Large intestine (tissue), 3 donors: ENCODE results near the gene DNAAF5. TPM values are rescaled to one million over a fixed set of nuclear protein-coding genes. Genes with fewer than 3 reads are reported as not detected.

Experiments
- DNase-seq, 2 donors: peaks; one replicate each; pipeline versions ENCODE4 v3.0.0 to v3.0.0-alpha.2; 2013
- H3K27ac ChIP-seq: one replicate; pipeline ENCODE4 v1.5.1; 2013; ENCODE audit warnings: low read length
- H3K27me3 ChIP-seq: 2 replicates; pipeline ENCODE4 v1.6.1; 2013; ENCODE audit warnings: low read length; ENCODE audit not compliant: control insufficient read depth, insufficient read depth
- H3K36me3 ChIP-seq: 2 replicates; pipeline ENCODE4 v1.6.1; 2013; ENCODE audit warnings: low read length; ENCODE audit not compliant: control insufficient read depth, insufficient read depth
- H3K4me1 ChIP-seq: one replicate; pipeline ENCODE4 v1.6.1; 2013; ENCODE audit warnings: low read length; ENCODE audit not compliant: control insufficient read depth, insufficient read depth
- H3K4me3 ChIP-seq: one replicate; pipeline ENCODE4 v1.5.1; 2013; ENCODE audit warnings: low read length
- H3K9me3 ChIP-seq: one replicate; pipeline ENCODE4 v1.6.1; 2013; ENCODE audit warnings: mild to moderate bottlenecking, low read depth, low read length, moderate library complexity; ENCODE audit not compliant: control insufficient read depth
- WGBS: methylation state at CpG from one replicate; pipeline ENCODE4 v1.1.5; 2013; ENCODE audit warnings: low lambda C conversion rate; ENCODE audit not compliant: insufficient coverage; 5-methylcytosine and 5-hydroxymethylcytosine counted together
- polyA plus RNA-seq: library from polyadenylated mRNA; unstranded; fragments of 120-200 nt; gene quantifications from one replicate; pipeline ENCODE4 v1.2.1, GENCODE V29; 2013

Gene DNAAF5
- polyA plus RNA-seq, 1 donor, result 26.8 TPM

DNA sequence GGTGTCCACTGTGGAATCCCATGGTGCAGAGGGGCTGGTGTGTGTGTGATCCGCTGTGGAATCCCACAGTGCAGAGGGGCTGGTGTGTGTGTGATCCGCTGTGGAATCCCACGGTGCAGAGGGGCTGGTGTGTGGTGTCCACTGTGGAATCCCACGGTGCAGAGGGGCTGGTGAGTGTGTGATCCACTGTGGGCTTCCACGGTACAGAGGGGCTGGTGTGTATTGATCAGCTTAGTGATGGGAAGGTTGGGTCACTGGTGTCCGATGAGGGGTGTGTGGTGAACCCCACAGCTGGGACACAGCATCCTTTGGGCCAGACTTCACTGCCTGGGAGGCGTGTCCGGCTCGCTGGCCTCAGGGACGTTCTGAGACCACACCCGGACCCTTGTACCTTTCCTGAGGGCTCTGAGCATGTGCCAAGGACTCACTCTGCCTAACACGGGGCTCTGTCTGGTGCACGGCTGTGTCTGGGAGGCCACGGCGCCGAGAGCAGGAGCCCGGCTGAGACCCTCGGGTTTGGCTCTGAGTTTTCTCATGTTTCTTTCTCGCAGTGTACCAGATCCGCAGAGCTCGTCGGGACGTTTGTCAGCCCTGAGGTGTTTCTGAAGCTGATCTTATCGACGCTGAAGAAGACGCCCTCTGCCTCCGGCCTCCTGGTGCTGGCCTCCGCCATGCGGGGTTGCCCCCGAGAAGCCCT is 29.9 kb downstream of the DNAAF5 start:
- H3K36me3 ChIP-seq, result peaks cover 79% of the 10 kb centered on the region
- no peak for DNase-seq
- no peaks in the 10 kb centered on the region for H3K27me3 ChIP-seq
- H3K9me3 ChIP-seq, result peaks cover 16% of the 10 kb centered on the region
- H3K4me1 ChIP-seq, result no peaks in the 10 kb centered on the region
- H3K4me3 ChIP-seq, result no peak overlapping the region
- 73% methylated on average over 3 of the region's 30 CpGs for WGBS
- no peak overlapping the region for H3K27ac ChIP-seq

DNA sequence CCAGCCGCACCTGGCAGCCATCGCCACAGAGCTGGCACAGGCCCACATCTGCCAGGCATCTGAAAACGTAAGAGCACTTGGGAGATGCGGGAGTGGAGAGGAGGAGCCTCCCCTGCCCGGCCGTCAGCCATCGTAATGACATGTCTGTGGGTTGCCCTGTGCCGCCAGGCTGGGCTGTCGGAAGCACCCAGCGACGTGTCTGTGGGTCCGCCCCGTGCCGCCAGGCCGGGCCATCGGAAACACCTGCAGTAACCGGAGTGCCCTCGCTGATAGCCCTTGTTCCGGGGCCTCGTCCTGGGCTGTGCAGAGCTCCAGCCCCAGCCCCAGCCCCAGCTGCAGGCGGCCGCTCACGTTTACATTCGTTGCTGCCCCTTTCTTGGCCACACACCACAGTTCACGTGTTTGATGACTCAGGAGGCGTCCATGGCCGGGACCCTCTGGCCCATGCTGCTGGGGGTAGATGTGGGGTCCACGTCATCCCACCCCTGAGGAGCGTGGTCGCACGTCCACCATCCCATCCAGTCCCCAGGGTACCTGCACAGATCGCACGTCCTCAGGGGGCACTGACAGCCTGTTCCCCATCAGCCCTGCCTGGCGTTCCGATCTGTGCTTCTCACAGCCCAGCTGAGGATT is 30.5 kb downstream of the DNAAF5 start:
- DNase-seq, result no peak

DNA sequence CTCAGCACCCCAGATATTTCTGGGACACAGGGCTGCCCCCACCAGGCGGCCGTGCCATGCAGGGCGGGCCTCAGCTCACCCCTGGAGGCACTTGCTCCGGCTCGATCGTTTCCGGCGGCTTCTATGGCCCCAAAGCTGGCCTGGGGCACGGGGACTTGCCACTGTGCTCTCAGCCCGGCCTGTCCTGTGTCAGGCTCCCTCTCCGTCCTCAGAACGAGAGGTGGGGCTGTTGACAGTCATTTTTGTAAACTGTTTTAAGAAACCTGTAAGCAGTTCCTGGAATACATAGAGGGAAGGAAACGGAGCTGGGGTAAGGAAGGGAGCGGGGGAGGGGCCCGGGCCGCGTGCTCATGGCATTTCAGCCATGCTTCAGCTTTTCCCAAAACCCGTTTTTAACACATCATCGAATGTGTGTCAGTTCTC is 31.3 kb downstream of the DNAAF5 start:
- no peaks in the 10 kb centered on the region for H3K27me3 ChIP-seq
- H3K27ac ChIP-seq, result no peak overlapping the region
- peaks cover 11% of the 10 kb centered on the region for H3K9me3 ChIP-seq
- peaks cover 79% of the 10 kb centered on the region for H3K36me3 ChIP-seq
- H3K4me1 ChIP-seq, result no peaks in the 10 kb centered on the region
- H3K4me3 ChIP-seq, result no peak overlapping the region
- no peak for DNase-seq
- WGBS, result no CpG with 5 or more reads among the region's 19 CpGs

More for the DNA sequence above, 30.5 kb downstream of the DNAAF5 start:
- Histone ChIP-seq H3K4me1 (no peaks in the 10 kb centered on the region), H3K9me3 (peaks cover 16% of the 10 kb centered on the region), H3K4me3 (no peak overlapping the region), H3K27ac (no peak overlapping the region), H3K27me3 (no peaks in the 10 kb centered on the region), H3K36me3 (peaks cover 81% of the 10 kb centered on the region)
- no CpG with 5 or more reads among the region's 35 CpGs for WGBS

DNA sequence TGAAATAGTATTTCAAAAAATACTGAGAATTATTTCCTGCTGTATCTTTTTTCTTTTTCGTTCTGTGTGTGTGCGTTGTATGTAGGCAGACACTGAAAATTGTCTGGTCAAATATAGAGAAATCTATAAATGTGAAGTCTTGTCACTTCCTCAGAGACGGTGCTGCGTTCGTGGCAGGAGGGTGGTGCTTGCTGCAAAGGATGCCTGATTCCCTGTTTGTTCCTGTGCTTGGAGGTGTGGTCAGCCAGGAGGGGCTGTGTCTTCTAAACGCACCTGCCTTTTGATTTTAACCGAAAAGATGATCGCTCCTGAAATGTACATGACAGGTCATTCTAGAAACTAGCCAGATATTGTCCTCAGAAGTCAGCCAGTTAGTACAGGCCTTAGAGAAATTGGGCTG is 33.1 kb downstream of the DNAAF5 start:
- no peaks in the 10 kb centered on the region for H3K27me3 ChIP-seq
- 100% methylated on average over 1 of the region's 8 CpGs for WGBS

DNA sequence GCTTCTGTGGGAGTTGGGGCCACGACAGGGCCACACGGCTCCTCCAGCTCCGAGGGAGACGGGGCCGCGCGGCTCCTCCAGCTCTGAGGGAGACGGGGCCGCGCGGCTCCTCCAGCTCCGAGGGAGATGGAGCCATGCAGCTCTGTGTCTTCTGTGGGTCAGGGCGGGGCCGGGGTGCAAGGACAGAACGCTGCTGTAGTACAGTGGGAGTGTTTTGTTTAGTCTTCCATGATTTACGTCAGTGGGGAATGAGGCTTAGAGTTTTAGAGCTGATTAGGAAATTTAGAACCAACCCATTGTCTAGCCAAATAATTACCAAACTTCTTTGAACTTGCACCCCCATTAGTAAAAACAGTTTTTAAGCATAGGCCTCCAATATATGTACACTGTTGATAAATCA is 33.5 kb downstream of the DNAAF5 start:
- Histone ChIP-seq H3K36me3 (peaks cover 83% of the 10 kb centered on the region), H3K4me3 (no peak overlapping the region), H3K27me3 (no peaks in the 10 kb centered on the region), H3K9me3 (peaks cover 11% of the 10 kb centered on the region), H3K27ac (no peak overlapping the region), H3K4me1 (no peaks in the 10 kb centered on the region)
- no peak for DNase-seq
- no CpG with 5 or more reads among the region's 16 CpGs for WGBS

More for the DNA sequence above, 33.1 kb downstream of the DNAAF5 start:
- Histone ChIP-seq H3K27ac (no peak overlapping the region), H3K36me3 (peaks cover 83% of the 10 kb centered on the region), H3K4me1 (no peaks in the 10 kb centered on the region), H3K4me3 (no peak overlapping the region), H3K9me3 (peaks cover 11% of the 10 kb centered on the region)
- DNase-seq, result no peak

DNA sequence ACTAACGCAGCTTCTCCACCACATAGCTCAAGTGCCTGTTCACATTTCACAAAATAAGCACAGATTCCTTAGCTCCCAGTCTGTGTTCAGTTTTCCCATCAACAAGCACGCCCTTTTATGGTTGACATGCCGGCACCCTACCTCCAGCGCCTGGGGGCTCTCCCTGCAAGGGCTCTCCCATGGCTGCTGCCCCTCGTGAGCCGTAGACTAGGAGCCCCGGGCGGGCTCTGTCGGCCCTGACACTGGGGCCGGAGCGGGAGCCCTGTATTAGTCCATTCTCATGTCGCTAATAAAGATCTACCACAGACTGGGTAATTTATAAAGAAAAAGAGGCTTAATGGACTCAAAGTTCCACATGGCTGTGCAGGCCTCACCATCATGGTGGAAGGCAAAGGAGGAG is 34.6 kb downstream of the DNAAF5 start:
- Histone ChIP-seq H3K4me1 (no peaks in the 10 kb centered on the region), H3K4me3 (no peak overlapping the region), H3K36me3 (peaks cover 85% of the 10 kb centered on the region), H3K27me3 (no peaks in the 10 kb centered on the region), H3K27ac (no peak overlapping the region), H3K9me3 (peaks cover 11% of the 10 kb centered on the region)
- WGBS, result 100% methylated on average over 2 of the region's 12 CpGs
- no peak for DNase-seq

DNA sequence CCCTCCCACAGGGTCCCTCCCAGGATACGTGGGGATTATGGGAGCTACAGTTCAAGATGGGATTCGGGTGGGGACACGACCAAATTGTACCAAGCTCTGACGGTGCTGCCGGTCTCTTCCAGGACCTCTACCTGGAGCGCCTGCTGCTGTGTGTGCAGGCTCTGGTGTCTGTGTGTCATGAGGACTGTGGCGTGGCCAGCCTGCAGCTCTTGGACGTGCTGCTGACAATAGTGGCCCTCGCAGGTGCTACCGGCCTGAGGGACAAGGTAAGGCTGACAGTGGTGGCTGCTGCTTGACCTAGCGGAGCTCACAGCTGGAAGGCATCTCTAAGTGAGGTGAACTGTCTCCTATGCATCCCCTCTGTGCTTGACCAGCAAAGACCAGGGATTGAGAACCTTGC is 35.1 kb downstream of the DNAAF5 start:
- Histone ChIP-seq H3K4me1 (no peaks in the 10 kb centered on the region), H3K9me3 (peaks cover 10% of the 10 kb centered on the region), H3K27ac (no peak overlapping the region), H3K36me3 (peaks cover 84% of the 10 kb centered on the region), H3K4me3 (no peak overlapping the region), H3K27me3 (no peaks in the 10 kb centered on the region)
- 100% methylated on average over 1 of the region's 11 CpGs for WGBS
- no peak for DNase-seq

DNA sequence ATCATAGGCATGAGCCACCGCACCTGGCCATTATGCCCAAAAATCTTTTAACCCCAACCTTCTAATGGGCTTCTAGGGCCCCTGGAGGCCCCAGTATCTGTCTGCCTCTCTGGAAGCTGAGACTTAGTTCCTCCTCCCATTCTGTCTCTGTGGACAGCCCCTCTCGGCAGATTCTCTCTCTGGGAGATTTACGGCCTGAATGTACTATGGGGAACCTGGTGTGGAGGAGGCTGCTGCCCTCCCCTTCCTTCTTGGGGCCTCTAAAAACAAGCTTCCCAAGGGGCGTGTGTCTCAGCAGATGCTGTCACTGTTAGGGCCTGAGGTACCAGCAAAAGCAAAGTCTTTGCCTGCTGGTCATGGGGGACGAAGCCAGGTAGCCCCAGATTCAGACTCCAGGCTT is 36.4 kb downstream of the DNAAF5 start:
- Histone ChIP-seq H3K36me3 (peaks cover 75% of the 10 kb centered on the region), H3K9me3 (peaks cover 5% of the 10 kb centered on the region), H3K4me1 (no peaks in the 10 kb centered on the region), H3K27ac (no peak overlapping the region), H3K4me3 (no peak overlapping the region), H3K27me3 (no peaks in the 10 kb centered on the region)
- DNase-seq, result no peak
- WGBS, result 60% methylated on average over 1 of the region's 5 CpGs

DNA sequence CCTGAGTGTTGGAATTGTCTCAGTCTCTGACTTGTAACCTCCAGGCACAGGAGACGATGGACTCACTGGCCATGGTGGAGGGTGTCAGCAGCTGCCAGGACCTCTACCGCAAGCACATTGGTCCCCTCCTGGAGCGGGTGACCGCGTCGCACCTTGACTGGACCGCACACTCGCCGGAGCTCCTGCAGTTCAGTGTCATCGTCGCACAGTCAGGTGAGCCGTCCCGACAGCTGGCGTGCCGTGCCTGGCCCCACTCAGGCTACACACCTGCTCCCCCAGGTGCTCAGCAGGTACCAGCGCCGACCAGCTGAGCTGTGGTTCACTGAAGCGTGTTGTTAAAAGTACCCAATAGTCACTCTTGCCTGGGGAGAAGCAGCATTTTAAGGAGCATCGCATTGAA is 37.3 kb downstream of the DNAAF5 start:
- H3K36me3 ChIP-seq, result peaks cover 76% of the 10 kb centered on the region
- no peak overlapping the region for H3K4me3 ChIP-seq
- H3K9me3 ChIP-seq, result peaks cover 8% of the 10 kb centered on the region
- DNase-seq, result no peak
- H3K4me1 ChIP-seq, result no peaks in the 10 kb centered on the region
- no peak overlapping the region for H3K27ac ChIP-seq
- H3K27me3 ChIP-seq, result no peaks in the 10 kb centered on the region
- WGBS, result no CpG with 5 or more reads among the region's 19 CpGs

DNA sequence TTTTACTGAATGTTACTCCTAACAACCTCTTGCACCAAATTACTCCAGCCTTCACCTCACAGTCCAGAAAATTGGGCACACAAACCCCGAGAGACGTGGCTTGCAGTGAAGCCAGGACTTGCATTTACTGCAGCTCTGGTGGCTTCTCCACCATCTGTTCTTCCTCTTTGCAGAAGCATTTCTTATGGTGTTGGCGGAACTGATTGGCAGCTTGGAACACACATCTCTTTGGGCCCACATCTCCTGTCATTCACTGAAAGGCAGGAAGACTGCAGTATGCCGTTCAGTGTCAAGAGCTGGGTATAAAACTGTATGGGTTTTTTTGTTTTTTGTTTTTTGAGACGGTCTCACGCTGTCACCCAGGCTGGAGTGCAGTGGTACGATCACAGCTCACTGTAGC is 38.9 kb downstream of the DNAAF5 start:
- Histone ChIP-seq H3K9me3 (peaks cover 8% of the 10 kb centered on the region), H3K4me3 (no peak overlapping the region), H3K27ac (no peak overlapping the region), H3K36me3 (peaks cover 74% of the 10 kb centered on the region), H3K4me1 (peaks cover 3% of the 10 kb centered on the region), H3K27me3 (no peaks in the 10 kb centered on the region)
- no peak for DNase-seq
- no CpG with 5 or more reads among the region's 7 CpGs for WGBS

DNA sequence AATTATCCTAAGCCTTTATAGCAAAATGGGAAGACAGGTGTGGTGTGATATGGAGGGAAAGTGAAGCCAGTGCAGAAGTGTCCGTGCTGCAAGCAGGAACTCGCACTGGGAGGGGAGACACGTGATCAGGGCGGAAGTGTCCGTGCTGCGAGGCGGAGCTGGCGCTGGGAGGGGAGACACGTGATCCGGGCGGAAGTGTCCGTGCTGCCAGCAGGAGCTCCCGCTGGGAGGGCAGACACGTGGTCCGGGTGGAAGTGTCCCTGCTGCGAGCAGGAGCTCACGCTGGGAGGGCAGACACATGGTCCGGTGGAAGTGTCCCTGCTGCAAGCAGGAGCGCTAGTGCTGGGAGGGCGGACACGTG is 41.1 kb downstream of the DNAAF5 start:
- peaks cover 21% of the 10 kb centered on the region for H3K4me1 ChIP-seq
- no peaks in the 10 kb centered on the region for H3K27me3 ChIP-seq
- H3K27ac ChIP-seq, result no peak overlapping the region
- no peak overlapping the region for H3K4me3 ChIP-seq
- 100% methylated on average over 1 of the region's 21 CpGs for WGBS
- peaks cover 65% of the 10 kb centered on the region for H3K36me3 ChIP-seq
- H3K9me3 ChIP-seq, result peaks cover 8% of the 10 kb centered on the region
- no peak for DNase-seq
